Measurements from ENCODE around the gene KATNB1.
A peak's percentile ranks its signal among the peaks of the same experiment; 100 is the strongest.

The KATNB1 gene

DNA sequence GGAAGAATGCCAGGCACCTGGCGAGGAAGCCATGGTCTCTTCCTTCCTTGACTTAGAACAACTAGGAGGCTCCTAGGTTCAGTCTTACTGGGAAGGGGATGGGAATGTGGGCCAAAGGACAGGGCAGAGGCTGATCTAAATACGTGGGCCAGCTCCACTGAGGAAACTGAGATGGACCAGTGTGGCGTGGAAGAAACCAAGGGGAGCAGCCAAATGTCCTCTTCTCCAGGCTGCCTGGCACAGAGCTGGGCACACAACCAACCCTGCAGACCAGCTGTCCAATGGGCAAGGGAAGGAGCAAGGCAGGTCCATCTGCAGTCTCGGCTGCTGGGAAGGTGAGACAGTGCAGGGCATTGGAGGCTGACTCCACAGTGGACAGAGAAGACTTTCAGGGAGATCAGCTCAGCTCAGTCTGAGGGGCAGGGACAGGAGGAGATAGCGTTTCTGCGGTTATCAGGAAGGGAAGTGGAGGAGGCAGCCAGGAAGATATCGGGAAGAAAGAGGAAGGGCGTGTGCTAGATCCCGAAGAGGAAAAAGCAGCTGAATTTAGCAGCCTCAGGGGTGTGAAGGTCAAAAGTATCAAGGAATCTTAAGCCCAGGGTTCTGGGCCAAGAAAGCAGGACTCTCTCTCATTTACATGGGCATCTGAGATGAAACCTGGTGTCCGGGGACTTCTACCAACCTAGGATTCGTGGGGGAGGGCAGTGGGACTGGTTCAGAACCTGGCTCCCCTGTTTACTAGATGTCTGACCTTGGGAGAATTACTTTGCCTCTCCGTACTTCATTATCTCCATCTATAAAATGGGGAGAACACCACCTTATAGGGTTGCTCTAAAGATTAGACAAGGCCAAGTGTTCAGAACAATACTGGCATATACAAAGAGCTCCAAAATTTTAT is 64.9 kb downstream of the KATNB1 start:
- ChIA-PET POLR2A (interaction anchor here (1.5 to 1.9 kb wide), 2 partner anchors 10 to 63 kb away, joined by 4 to 10 read pairs; no protein-coding TSS in a partner anchor), CTCF (interaction anchor here (0.8 to 9.9 kb wide), 13 partner anchors 10 to 200 kb away, joined by 3 to 101 read pairs (median 4); partner anchors contain the start of gene ZNF319)
- H3K36me3 ChIP-seq (ENCODE audit: control insufficient read depth in 4 of 4, insufficient read depth in 4 of 4, low read length in 3 of 4) = peaks cover 0 to 11% (median 2%) of the 10 kb centered on the region in 4 experiments
- H3K9me3 ChIP-seq (ENCODE audit: control extremely low read depth in 1 of 5, control insufficient read depth in 4 of 5, insufficient read depth in 2 of 5, low read depth in 1 of 5, low read length in 4 of 5) = no peaks in the 10 kb centered on the region
- H3K4me1 ChIP-seq (ENCODE audit: control extremely low read depth in 1 of 4, control insufficient read depth in 4 of 4, insufficient read depth in 4 of 4, low read length in 3 of 4) = peaks cover 12 to 60% (median 57%) of the 10 kb centered on the region in 4 experiments
- WGBS (ENCODE audit: insufficient coverage) = 36% methylated on average over 12 of the region's 12 CpGs
- H3K27me3 ChIP-seq (replicated peaks in 2 of 5; ENCODE audit: control insufficient read depth in 4 of 5, insufficient read depth in 5 of 5, low read length in 4 of 5) = no peaks in the 10 kb centered on the region
- H3K4me3 ChIP-seq (ENCODE audit: control insufficient read depth in 1 of 7, extremely low read depth in 1 of 7, insufficient read depth in 4 of 7, low read depth in 2 of 7, low read length in 6 of 7) = peak overlapping the region in 4 of 7 experiments; percentile 5 to 82 (median 58)
- peak overlapping the region in 1 of 2 experiments; percentile 63 for H3K27ac ChIP-seq (ENCODE audit: insufficient read depth in 1 of 2, low read depth in 1 of 2, low read length in 2 of 2, poor library complexity in 1 of 2, severe bottlenecking in 2 of 2)
- DNase-seq = no peak

DNA sequence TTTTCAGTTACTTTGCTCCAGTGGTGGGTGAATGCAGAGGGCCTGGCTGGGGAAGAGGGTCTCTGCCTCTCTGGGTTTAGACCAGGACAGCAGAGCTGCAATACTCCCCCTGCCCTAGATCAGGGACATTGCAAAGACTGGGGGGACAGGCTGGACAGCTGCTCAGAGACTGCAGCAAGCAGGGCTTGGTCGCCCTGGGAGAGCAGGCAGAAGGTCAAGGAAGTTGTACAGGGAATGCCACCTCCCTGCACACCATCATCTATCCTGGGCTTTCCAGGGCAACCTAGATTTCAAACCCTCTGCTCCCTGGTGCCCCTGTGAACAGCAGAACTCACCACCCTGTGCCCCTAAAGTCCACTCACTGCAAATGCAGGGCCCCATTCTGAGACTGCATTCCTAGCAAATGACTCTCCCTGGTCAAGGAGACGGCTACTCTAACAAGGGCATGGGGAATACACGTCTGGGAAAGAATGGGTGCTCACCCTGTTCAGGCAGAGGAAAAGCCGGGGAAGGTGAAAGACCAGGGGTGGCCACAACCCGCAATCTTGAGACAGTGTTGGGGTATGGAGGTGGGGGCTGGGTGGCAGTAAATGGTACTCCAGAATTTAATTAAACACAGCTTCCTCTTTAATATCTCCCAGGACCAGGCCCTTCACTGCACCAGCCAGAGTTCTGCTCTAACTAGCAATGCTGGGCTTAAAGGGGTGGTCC is 65.7 kb downstream of the KATNB1 start:
- POLR2A ChIA-PET = interaction anchor here (1.5 kb wide), 1 partner anchor 62 kb away, joined by 4 read pairs; no protein-coding TSS in a partner anchor
- Histone ChIP-seq H3K9me3 (ENCODE audit: control extremely low read depth in 1 of 5, control insufficient read depth in 4 of 5, insufficient read depth in 2 of 5, low read depth in 1 of 5, low read length in 4 of 5) (no peaks in the 10 kb centered on the region), H3K27me3 (replicated peaks in 2 of 5; ENCODE audit: control insufficient read depth in 4 of 5, insufficient read depth in 5 of 5, low read length in 4 of 5) (no peaks in the 10 kb centered on the region), H3K4me1 (ENCODE audit: control extremely low read depth in 1 of 4, control insufficient read depth in 4 of 4, insufficient read depth in 4 of 4, low read length in 3 of 4) (peaks cover 12 to 58% (median 56%) of the 10 kb centered on the region in 4 experiments), H3K4me3 (ENCODE audit: control insufficient read depth in 1 of 7, extremely low read depth in 1 of 7, insufficient read depth in 4 of 7, low read depth in 2 of 7, low read length in 6 of 7) (peak overlapping the region; percentile 16 to 82 (median 60)), H3K36me3 (ENCODE audit: control insufficient read depth in 4 of 4, insufficient read depth in 4 of 4, low read length in 3 of 4) (peaks cover 0 to 9% (median 2%) of the 10 kb centered on the region in 4 experiments), H3K27ac (ENCODE audit: insufficient read depth in 1 of 2, low read depth in 1 of 2, low read length in 2 of 2, poor library complexity in 1 of 2, severe bottlenecking in 2 of 2) (peak overlapping the region in 1 of 2 experiments; percentile 63)
- 92% methylated on average over 2 of the region's 5 CpGs for WGBS (ENCODE audit: insufficient coverage)
- CTCF ChIA-PET = interaction anchor here (0.8 to 9.9 kb wide), 8 partner anchors 7 to 91 kb away, joined by 3 to 101 read pairs (median 12); no protein-coding TSS in a partner anchor
- DNase-seq = peak in 2 of 3 donors; percentile 58 to 71

DNA sequence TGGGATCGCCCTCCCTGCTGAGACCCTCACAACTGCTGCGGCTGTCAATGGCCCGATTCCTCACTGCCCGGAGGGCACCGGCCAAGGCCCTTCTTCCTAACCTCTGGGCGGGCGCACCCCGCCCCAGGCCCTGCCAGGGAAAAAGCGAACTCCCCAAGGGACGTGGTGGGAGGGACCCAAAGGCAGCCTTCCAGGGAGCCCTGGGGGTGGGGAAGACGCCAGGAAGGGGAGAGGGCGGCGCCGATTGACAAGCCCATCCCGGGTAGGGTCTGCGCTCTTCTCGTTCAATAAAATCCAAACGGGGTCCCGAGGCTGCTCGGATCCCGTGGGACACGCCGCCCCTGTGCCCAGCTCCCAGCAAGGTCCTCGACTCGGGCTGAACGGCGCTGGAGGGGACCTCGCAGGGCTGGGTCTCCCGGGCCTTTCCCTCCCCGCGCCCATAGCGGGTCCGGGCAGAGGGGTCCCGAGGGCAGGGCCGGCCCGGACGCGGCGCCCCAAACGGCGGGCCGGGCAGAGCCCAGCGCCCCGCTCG is 66.3 kb downstream of the KATNB1 start:
- ChIA-PET POLR2A (interaction anchor here (0.7 kb wide), 1 partner anchor 15 kb away, joined by 3 read pairs; no protein-coding TSS in a partner anchor), CTCF (interaction anchor here (2.1 to 9.9 kb wide), 5 partner anchors 8 to 90 kb away, joined by 9 to 101 read pairs (median 16); no protein-coding TSS in a partner anchor)
- peak overlapping the region; percentile 16 to 82 (median 60) for H3K4me3 ChIP-seq (ENCODE audit: control insufficient read depth in 1 of 7, extremely low read depth in 1 of 7, insufficient read depth in 4 of 7, low read depth in 2 of 7, low read length in 6 of 7)
- H3K36me3 ChIP-seq (ENCODE audit: control insufficient read depth in 4 of 4, insufficient read depth in 4 of 4, low read length in 3 of 4) = peaks cover 0 to 8% (median 2%) of the 10 kb centered on the region in 4 experiments
- peak overlapping the region in 1 of 2 experiments; percentile 63 for H3K27ac ChIP-seq (ENCODE audit: insufficient read depth in 1 of 2, low read depth in 1 of 2, low read length in 2 of 2, poor library complexity in 1 of 2, severe bottlenecking in 2 of 2)
- no peaks in the 10 kb centered on the region for H3K9me3 ChIP-seq (ENCODE audit: control extremely low read depth in 1 of 5, control insufficient read depth in 4 of 5, insufficient read depth in 2 of 5, low read depth in 1 of 5, low read length in 4 of 5)
- H3K4me1 ChIP-seq (ENCODE audit: control extremely low read depth in 1 of 4, control insufficient read depth in 4 of 4, insufficient read depth in 4 of 4, low read length in 3 of 4) = peaks cover 12 to 63% (median 60%) of the 10 kb centered on the region in 4 experiments
- DNase-seq = no peak
- no peaks in the 10 kb centered on the region for H3K27me3 ChIP-seq (replicated peaks in 2 of 5; ENCODE audit: control insufficient read depth in 4 of 5, insufficient read depth in 5 of 5, low read length in 4 of 5)
- 2% methylated on average over 42 of the region's 45 CpGs for WGBS (ENCODE audit: insufficient coverage)

DNA sequence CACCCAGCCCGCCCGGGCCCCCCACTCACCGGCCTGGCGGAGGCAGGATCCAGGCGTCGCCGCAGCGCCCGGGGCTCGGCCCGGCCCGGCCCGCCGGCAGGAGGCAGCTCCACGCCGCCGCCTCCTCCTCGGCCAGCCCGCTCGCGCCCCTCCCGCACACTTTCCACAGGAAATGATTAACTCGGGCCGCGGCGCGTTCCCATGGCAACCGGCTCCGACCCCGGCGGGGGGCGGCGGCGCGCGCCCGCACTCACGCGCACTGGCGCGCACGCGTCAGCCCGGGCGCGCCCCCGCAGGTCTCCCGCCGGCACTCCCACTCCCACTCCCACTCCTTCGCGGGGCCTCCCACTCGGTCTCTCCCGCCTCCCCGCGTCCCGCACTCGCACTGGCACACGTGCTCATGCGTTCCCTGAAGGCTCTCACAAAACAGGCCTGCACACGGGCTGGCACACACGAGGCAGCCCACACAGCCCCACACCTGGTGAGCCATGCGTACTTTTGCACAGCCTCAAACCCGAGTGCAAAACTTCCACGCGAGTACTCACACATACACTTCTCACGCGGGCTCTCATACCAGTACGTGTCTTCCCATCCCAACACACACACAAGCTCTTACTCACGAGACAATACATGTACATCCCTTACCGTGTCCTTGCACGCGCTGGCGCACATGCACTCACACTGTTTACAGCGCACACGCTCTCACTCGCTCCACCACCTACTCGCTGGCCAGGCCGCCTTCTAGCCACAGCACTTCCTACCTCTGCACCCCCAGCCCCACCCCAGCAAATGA is 67.0 kb downstream of the KATNB1 start, which contains the start of gene KIFC3:
KIFC3 (minus strand) TSS at position 151 of the 793 bp plus-strand sequence. CDS start 4,248 bp downstream, outside the sequence.
- DNase-seq = peak; percentile 69 to 80 (median 74)
- peaks cover 12 to 68% (median 64%) of the 10 kb centered on the region in 4 experiments for H3K4me1 ChIP-seq (ENCODE audit: control extremely low read depth in 1 of 4, control insufficient read depth in 4 of 4, insufficient read depth in 4 of 4, low read length in 3 of 4)
- no peaks in the 10 kb centered on the region for H3K27me3 ChIP-seq (replicated peaks in 2 of 5; ENCODE audit: control insufficient read depth in 4 of 5, insufficient read depth in 5 of 5, low read length in 4 of 5)
- H3K9me3 ChIP-seq (ENCODE audit: control extremely low read depth in 1 of 5, control insufficient read depth in 4 of 5, insufficient read depth in 2 of 5, low read depth in 1 of 5, low read length in 4 of 5) = no peaks in the 10 kb centered on the region
- peak within 1 kb of the TSS; percentile 16 to 82 (median 60) for H3K4me3 ChIP-seq (ENCODE audit: control insufficient read depth in 1 of 7, extremely low read depth in 1 of 7, insufficient read depth in 4 of 7, low read depth in 2 of 7, low read length in 6 of 7)
- ChIA-PET POLR2A (interaction anchor here (0.7 kb wide), 1 partner anchor 14 kb away, joined by 3 read pairs; no protein-coding TSS in a partner anchor), CTCF (interaction anchor here (0.8 to 5.9 kb wide), 4 partner anchors 7 to 61 kb away, joined by 3 to 46 read pairs (median 10); no protein-coding TSS in a partner anchor)
- peaks cover 0 to 2% (median 0%) of the 10 kb centered on the region in 4 experiments for H3K36me3 ChIP-seq (ENCODE audit: control insufficient read depth in 4 of 4, insufficient read depth in 4 of 4, low read length in 3 of 4)
- 15% methylated on average over 63 of the region's 78 CpGs for WGBS (ENCODE audit: insufficient coverage)
- H3K27ac ChIP-seq (ENCODE audit: insufficient read depth in 1 of 2, low read depth in 1 of 2, low read length in 2 of 2, poor library complexity in 1 of 2, severe bottlenecking in 2 of 2) = peak within 1 kb of the TSS in 1 of 2 experiments; percentile 63

DNA sequence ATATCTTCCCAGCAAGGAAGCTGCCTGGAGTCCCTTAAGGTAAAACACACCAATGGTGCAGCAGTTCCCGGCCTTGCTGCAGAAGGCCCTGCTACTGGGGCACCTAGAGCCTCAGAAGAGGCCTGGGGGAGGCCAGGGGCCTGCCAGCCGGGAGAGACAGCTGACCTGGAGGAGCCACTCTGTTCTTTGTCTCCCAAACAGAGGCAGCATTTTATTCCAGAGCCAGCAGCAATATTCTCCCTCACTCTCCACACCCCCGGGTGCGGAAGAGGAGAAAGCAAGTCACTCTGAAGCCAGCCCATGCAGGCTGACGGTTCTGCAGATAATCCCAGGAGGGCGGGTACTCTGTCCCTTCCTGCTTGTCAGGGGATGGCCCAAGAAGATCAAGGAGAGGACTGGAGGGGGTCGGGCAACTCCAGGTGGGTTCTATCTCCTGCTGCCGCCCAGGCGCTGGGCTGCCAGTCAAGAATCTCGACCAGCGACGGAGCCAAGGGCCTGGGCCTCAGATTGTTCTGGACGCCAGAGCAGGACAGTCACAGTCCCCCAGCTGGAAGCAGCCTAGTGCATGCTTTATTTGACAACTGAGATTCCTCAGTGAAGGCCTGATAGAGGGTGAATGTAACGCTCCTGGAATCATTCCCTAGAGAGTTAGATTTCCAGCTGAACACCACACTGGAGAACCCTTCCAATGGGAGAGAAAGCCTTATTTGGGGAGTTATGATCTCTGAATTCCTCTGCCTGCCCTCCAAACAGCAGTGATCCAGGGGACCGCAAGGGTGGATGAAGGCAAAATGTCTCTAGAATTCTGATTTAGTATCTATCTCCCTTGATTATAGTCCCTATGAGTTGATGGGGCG is 67.8 kb downstream of the KATNB1 start:
- H3K27me3 ChIP-seq (replicated peaks in 2 of 5; ENCODE audit: control insufficient read depth in 4 of 5, insufficient read depth in 5 of 5, low read length in 4 of 5) = no peaks in the 10 kb centered on the region
- peak overlapping the region in 1 of 7 experiments; percentile 82 for H3K4me3 ChIP-seq (ENCODE audit: control insufficient read depth in 1 of 7, extremely low read depth in 1 of 7, insufficient read depth in 4 of 7, low read depth in 2 of 7, low read length in 6 of 7)
- peaks cover 12 to 75% (median 66%) of the 10 kb centered on the region in 4 experiments for H3K4me1 ChIP-seq (ENCODE audit: control extremely low read depth in 1 of 4, control insufficient read depth in 4 of 4, insufficient read depth in 4 of 4, low read length in 3 of 4)
- no peak for DNase-seq
- ChIA-PET CTCF (interaction anchor here (0.8 to 5.9 kb wide), 4 partner anchors 7 to 60 kb away, joined by 3 to 46 read pairs (median 10); no protein-coding TSS in a partner anchor), POLR2A (no interaction called here)
- no peak overlapping the region for H3K27ac ChIP-seq (ENCODE audit: insufficient read depth in 1 of 2, low read depth in 1 of 2, low read length in 2 of 2, poor library complexity in 1 of 2, severe bottlenecking in 2 of 2)
- 96% methylated on average over 12 of the region's 16 CpGs for WGBS (ENCODE audit: insufficient coverage)
- no peaks in the 10 kb centered on the region for H3K36me3 ChIP-seq (ENCODE audit: control insufficient read depth in 4 of 4, insufficient read depth in 4 of 4, low read length in 3 of 4)
- no peaks in the 10 kb centered on the region for H3K9me3 ChIP-seq (ENCODE audit: control extremely low read depth in 1 of 5, control insufficient read depth in 4 of 5, insufficient read depth in 2 of 5, low read depth in 1 of 5, low read length in 4 of 5)
